HG03460 (cell line): Measurements from ENCODE around the gene SBNO1.
"Not testable (repeated sequence)": the region's sequence is repeated elsewhere in the genome, so short reads cannot be mapped to it uniquely, and the experiment has no call there.

Source experiments
- ATAC-seq: cut with Tn5 transposase; IDR thresholded peaks from one replicate; pipeline ENCODE4 v1.9.1; 2021; ENCODE audit not compliant: unreplicated experiment

The SBNO1 gene

GRCh38 chr12:123356159-123356670, 8.4 kb downstream of the SBNO1 start:
- no peak for ATAC-seq

DNA sequence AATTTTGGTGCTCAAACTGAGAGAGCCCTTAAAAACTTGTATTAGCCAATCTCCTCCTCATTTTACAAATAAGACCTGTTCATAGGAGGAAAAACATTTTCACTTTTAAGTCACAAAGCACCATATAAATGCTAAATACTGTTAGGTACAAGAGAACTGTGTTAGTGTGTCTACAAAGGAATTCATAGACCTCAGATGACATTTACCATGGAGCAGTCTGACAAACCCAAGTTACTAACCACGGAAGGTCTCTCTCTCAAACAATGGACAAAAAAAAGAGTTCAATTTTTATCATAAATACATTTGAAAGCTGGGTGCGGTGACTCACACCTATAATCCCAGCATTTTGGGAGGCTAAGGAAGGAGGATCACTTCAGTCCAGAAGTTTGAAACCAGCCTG, 10.0 kb downstream of the SBNO1 start:
- no peak for ATAC-seq

- ATAC-seq: no peak
These were observed 13.3 kb downstream of the SBNO1 start for GRCh38 chr12:123351349-123351748.

GRCh38 chr12:123346946-123347345, 17.7 kb downstream of the SBNO1 start:
- no peak for ATAC-seq

DNA sequence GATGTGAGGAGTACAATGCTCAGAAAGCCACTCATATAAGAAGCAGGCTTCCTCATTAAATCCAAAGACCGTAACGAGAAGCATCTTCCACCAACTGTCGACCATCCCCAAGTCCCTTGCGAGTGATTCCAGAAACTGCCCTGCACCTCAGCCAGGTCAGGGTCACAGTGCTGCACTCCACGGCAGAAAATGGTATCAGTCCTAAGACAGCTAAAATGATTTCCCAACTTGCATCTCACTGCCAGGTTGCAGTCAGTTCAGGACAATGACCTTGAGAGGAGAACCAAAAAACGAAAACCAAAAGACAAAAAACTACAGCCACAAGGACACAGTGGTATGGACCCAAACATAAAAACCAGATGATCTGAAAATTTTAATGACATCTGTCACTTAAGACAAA, 20.6 kb downstream of the SBNO1 start:
- no peak for ATAC-seq

DNA sequence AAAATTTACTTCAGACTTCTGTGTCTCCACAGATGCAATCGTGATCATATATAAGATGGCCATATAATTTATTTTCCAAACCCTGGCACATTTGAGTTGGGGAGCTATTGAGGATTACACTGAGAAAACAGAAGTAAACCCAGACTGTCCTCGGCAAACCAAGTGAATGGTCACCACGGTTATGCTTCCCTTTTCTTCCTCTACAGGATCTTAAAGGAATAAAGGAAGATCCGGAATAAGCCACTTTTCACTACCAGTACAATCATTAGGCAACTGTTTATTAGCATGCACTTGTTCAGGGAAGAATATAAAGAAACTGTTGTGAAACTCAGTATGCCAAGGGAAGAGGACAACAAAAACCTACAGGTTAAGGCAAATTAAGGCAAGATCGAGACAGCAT, 27.6 kb downstream of the SBNO1 start:
- no peak for ATAC-seq

GRCh38 chr12:123336530-123336929, 28.1 kb downstream of the SBNO1 start:
- ATAC-seq: no peak

DNA sequence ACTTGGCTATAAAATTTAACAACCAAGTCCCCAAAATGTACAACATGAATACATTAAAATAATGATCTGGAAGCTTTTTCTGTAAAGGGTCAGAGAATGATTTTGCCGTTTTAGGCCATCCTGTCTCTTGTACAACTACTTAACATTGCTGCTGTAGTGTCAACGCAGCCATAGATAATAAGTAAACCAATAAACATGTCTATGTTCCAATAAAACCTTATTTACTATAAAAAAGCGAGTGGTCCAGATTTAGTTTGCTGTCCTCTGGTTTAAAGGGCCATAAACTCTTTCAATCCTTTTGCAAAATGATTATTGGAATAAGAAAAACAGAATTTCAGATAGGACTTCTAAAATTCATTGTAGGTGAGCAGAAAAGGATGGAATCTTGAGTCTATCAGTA, 29.2 kb downstream of the SBNO1 start:
- no peak for ATAC-seq

DNA sequence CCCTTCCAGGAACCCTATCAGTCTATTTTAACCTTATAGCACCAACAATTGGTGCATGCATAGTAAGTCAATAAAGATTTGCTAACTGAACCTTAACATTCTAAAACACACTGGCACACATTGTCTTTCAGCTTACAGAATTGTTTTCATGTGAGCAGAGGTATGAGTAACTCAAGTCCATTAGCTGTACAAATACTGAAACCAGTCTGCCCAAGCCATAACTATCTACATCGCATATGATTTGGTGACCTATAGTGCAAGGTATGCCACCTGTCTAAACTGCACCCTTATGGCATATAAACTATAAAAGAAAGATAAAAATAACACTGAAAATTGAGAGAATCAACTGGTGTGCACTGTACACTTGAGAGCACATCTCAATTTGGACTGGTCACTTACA, 34.8 kb downstream of the SBNO1 start:
- no peak for ATAC-seq

GRCh38 chr12:123319826-123320225, 44.8 kb downstream of the SBNO1 start:
- no peak for ATAC-seq

DNA sequence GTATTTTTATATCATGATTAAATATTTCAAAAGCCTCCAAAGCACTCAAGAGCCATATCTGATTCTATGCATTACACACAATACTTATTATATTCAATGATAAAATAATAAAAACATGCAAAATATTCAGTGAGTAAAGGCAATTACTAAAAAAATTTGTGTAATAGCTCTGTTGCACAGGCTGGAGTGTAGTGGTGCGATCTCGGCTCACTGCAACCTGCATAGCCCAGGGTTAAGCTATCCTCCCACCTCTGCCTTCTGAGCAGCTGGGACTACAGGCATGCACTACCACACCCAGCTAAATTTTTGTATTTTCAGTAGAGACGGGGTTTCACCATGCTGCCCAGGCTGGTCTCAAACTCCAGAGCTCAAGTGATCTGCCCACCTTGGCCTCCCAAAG, 45.4 kb downstream of the SBNO1 start:
- ATAC-seq: no peak

- not testable (repeated sequence) for ATAC-seq
These were observed 51.6 kb downstream of the SBNO1 start for GRCh38 chr12:123313046-123313445.

DNA sequence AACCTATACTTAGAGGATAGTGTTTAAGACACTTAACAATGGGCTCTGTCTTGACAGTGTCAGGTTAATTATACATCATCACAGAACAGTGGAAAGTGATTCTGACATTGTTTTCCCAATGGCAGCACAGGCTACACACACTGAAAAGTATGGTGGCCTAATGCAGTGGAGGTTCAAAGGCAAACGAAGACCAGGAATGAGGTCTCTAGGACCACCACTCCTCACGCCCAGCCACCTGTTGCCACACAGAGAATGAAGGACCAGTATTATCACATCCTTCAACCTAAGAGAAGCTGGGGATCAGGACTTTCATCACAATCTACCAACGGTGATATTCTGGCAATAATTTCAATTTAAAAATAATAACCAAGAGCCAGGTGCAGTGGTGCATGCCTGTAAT, 58.4 kb downstream of the SBNO1 start:
- no peak for ATAC-seq

GRCh38 chr12:123305136-123305535, 59.5 kb downstream of the SBNO1 start:
- no peak for ATAC-seq

DNA sequence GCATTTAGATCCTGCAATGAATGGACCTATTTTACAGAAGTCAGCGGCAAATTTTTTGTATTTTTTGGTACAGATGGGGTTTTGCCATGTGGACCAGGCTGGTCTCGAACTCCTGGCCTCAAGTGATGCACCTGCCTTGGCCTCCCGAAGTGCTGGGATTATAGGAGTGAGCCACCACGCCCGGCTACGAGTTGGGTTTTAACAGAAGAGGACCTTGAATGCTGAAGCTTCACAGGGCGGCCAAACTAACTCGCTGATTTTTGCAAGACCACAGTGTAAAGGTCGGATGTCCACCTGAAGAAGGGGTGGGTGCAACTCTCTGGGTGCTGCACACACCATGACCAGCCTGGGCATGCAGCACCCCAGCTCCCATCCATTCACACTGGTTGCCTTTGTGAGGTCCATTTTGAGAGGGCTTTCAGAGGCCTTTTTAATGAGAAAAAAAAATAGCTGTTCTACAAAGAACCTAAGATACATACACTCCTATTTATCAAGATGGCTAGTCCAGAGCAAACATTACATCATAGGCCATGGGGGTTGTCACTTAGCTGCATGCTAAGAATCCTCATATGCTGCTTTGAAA, 71.4 kb downstream of the SBNO1 start:
- ATAC-seq: no peak

DNA sequence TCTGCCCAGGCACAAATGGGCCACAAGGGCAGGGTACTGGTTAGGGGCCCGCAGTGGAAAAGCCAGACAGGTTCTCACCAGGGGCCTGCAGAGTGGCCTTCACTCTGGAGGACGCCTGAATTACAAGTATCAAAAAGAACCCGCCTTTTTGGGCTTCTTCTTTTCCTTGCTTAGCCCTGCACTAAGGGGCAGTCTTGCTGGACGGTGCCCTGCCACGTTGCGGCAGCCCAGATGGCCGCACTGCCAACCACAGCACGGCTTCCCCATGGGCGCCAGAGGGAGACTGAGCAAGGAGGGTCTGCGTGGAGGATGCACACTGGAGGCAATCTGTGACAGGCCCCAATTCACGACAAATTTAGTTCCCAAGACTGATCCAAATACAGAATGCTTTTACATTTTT, 74.7 kb downstream of the SBNO1 start:
- ATAC-seq: no peak

- no peak for ATAC-seq
These were observed 75.8 kb downstream of the SBNO1 start for GRCh38 chr12:123288751-123289346.

- ATAC-seq: no peak
These were observed 77.8 kb downstream of the SBNO1 start for GRCh38 chr12:123286652-123287373.

DNA sequence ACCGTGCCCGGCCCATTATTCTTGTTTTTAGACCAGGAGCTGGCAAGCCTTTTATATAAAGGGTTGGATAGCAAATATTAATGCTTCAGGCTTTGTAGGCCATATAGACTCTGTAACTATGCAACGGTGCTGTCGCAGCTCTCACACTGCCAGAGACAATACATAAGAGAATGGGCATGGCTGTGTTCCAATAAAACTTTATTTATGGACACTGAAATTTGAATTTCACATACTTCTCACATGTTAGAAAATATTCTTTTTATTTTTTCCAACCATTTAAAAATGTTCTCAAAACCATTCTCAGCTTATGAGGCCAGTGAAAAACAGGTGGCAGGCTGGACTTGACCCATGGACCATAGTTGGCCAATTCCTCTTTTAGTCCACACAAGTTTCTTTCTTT, 80.0 kb downstream of the SBNO1 start:
- no peak for ATAC-seq

GRCh38 chr12:123283461-123283860, 81.2 kb downstream of the SBNO1 start:
- no peak for ATAC-seq

DNA sequence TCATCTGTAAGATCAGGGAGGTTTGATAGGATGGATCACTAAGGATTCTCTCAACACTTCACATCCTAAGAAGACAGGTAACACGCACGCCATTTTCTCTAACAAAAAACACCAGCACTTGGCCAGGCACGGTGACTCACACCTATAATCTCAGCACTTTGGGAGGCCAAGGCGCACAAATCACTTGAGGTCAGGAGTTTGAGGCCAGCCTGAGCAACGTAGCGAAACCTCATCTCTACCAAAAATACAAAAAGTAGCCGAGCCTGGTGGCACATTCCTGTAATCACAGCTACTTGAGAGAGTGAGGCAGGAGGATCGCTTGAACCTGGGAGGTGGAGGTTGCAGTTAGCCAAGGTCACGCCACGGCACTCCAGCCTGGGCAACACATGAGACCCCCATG, 82.5 kb downstream of the SBNO1 start:
- no peak for ATAC-seq

DNA sequence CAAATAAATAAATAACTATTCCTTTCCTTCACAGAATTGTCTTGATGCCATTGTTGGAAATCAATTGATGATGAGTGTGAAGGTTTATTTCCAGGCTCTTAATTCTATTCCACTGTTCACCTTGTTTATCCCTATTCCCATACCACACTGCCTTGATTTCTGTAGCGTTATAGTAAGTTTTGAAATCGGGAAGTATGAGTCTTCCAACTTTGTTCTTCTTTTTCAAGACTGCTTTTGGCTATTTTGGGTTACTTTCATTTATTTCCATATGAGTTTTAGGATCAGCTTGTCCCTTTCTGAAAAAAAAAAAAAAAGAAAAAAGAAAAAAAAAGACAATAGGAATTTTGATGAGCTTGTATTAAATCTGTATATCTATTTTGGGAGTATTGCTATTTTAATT, 83.7 kb downstream of the SBNO1 start:
- ATAC-seq: no peak
